Neuronal stem cell (in vitro differentiated cells): ENCODE measurements around the gene DGKB.

Source experiments
- DNase-seq: peaks from one replicate; pipeline ENCODE4 v3.0.0-alpha.2; 2013; ENCODE audit warnings: low spot score
- H2AFZ ChIP-seq: one replicate; pipeline ENCODE4 v1.6.1; 2013; ENCODE audit warnings: mild to moderate bottlenecking, low read length, inconsistent platforms
- H2AK5ac ChIP-seq: 2 replicates; pipeline ENCODE4 v1.6.1; 2013; ENCODE audit warnings: low read depth, mild to moderate bottlenecking, inconsistent platforms, low read length, moderate library complexity, mixed read lengths
- H2BK120ac ChIP-seq: 2 replicates; pipeline ENCODE4 v1.6.1; 2013; ENCODE audit warnings: low read depth, mild to moderate bottlenecking, inconsistent platforms, low read length, moderate library complexity, mixed read lengths
- H2BK12ac ChIP-seq: one replicate; pipeline ENCODE4 v1.6.1; 2013; ENCODE audit warnings: low read length, inconsistent platforms
- H2BK15ac ChIP-seq: 2 replicates; pipeline ENCODE4 v1.6.1; 2013; ENCODE audit warnings: mild to moderate bottlenecking, low read length, inconsistent platforms, mixed read lengths
- H2BK5ac ChIP-seq: one replicate; pipeline ENCODE4 v1.6.1; 2013; ENCODE audit warnings: inconsistent platforms, mild to moderate bottlenecking, low read length, moderate library complexity
- H3K14ac ChIP-seq: one replicate; pipeline ENCODE4 v1.6.1; 2013; ENCODE audit warnings: low read length, inconsistent platforms
- H3K18ac ChIP-seq: 2 replicates; pipeline ENCODE4 v1.6.1; 2013; ENCODE audit warnings: low read length, inconsistent platforms
- H3K23ac ChIP-seq: 2 replicates; pipeline ENCODE4 v1.6.1; 2013; ENCODE audit warnings: low read depth, mild to moderate bottlenecking, mixed read lengths, low read length, inconsistent platforms; ENCODE audit not compliant: poor library complexity
- H3K27ac ChIP-seq: replicated peaks from 3 replicates; pipeline ENCODE4 v1.5.1; 2013; ENCODE audit warnings: low read length, inconsistent platforms
- H3K27me3 ChIP-seq, 3 experiments: 2 replicates each; pipeline ENCODE4 v1.6.1; 2013; ENCODE audit warnings: low read length in 3 of 3, mild to moderate bottlenecking in 2 of 3, inconsistent platforms in 1 of 3, low read depth in 1 of 3, mixed read lengths in 1 of 3, moderate library complexity in 1 of 3; ENCODE audit not compliant: control insufficient read depth in 3 of 3, insufficient read depth in 3 of 3
- H3K36me3 ChIP-seq, 2 donors: replicated peaks in 1 of 2; 2 replicates each; pipeline ENCODE4 v1.6.1; 2013; ENCODE audit warnings: low read length in 2 of 2; ENCODE audit not compliant: control insufficient read depth in 2 of 2, insufficient read depth in 2 of 2
- H3K4ac ChIP-seq: 2 replicates; pipeline ENCODE4 v1.6.1; 2013; ENCODE audit warnings: inconsistent platforms, mild to moderate bottlenecking, low read length, moderate library complexity
- H3K4me1 ChIP-seq, 2 donors: 1 replicate in 1 of 2; 2 replicates in 1 of 2; pipeline ENCODE4 v1.6.1; 2013; ENCODE audit warnings: low read length in 2 of 2, low read depth in 1 of 2; ENCODE audit not compliant: control insufficient read depth in 2 of 2, insufficient read depth in 1 of 2
- H3K4me2 ChIP-seq: one replicate; pipeline ENCODE4 v1.6.1; 2013; ENCODE audit warnings: mild to moderate bottlenecking, low read length, inconsistent platforms; ENCODE audit not compliant: insufficient read depth, poor library complexity, severe bottlenecking
- H3K4me3 ChIP-seq, 2 donors: 2 replicates each; pipeline ENCODE4 v1.5.1; 2013; ENCODE audit warnings: low read length in 2 of 2, mild to moderate bottlenecking in 2 of 2, inconsistent platforms in 1 of 2, moderate library complexity in 1 of 2
- H3K79me1 ChIP-seq: one replicate; pipeline ENCODE4 v1.6.1; 2013; ENCODE audit warnings: low read depth, mild to moderate bottlenecking, inconsistent platforms, low read length, moderate library complexity
- H3K9ac ChIP-seq: one replicate; pipeline ENCODE4 v1.6.1; 2013; ENCODE audit warnings: mild to moderate bottlenecking, low read depth, low read length, inconsistent platforms; ENCODE audit not compliant: poor library complexity
- H3K9me3 ChIP-seq, 2 donors: replicated peaks in 1 of 2; 2 replicates each; pipeline versions ENCODE3 to v1.6.1; 2013; ENCODE audit warnings: low read length in 2 of 2, mild to moderate bottlenecking in 2 of 2, inconsistent platforms in 1 of 2, low read depth in 1 of 2, mixed read lengths in 1 of 2, moderate library complexity in 1 of 2; ENCODE audit not compliant: control insufficient read depth in 2 of 2, insufficient read depth in 1 of 2
- H4K8ac ChIP-seq: one replicate; pipeline ENCODE4 v1.6.1; 2013; ENCODE audit warnings: low read depth, mild to moderate bottlenecking, inconsistent platforms, low read length, moderate library complexity
- H4K91ac ChIP-seq: one replicate; pipeline ENCODE4 v1.6.1; 2013; ENCODE audit warnings: low read length, low read depth, mild to moderate bottlenecking, inconsistent platforms; ENCODE audit not compliant: poor library complexity
- WGBS, 2 donors: extraction: QIAGEN DNeasy Blood & Tissue Kit; methylation state at CpG; one replicate each; pipeline ENCODE4 v1.1.7; 2013; ENCODE audit warnings: missing lambda C conversion rate in 2 of 2, mixed read lengths in 1 of 2; ENCODE audit not compliant: insufficient read length in 2 of 2, insufficient replicate concordance in 1 of 2; ENCODE audit errors: extremely low coverage in 2 of 2; 5-methylcytosine and 5-hydroxymethylcytosine counted together

The DGKB gene

DNA sequence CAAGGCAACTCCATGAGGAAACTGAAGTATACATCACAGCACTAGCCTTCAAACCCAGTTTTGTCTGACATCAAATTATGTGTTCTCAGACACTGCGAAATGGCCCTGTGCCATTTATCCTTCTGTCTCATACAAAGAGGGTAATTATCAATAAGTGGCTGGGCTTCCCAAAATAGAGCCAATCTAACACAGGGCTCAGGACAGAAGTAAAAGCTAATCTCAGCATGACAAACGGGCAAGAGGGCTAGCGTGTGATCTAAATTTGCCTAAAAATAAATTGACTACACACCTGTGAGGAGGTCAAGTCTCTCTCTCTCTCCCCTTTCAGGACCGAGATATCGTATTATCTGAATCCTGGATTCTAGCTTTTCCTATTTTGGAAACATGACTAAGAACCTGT lies 67.2 kb downstream of the DGKB start:
- Histone ChIP-seq H2BK120ac (no peak overlapping the region), H4K8ac (no peak overlapping the region), H3K18ac (no peak overlapping the region), H3K27me3 (no peaks in the 10 kb centered on the region), H4K91ac (no peak overlapping the region), H3K4me2 (no peak overlapping the region), H3K79me1 (no peaks in the 10 kb centered on the region), H3K36me3 (no peaks in the 10 kb centered on the region), H3K4me3 (no peak overlapping the region), H3K4ac (no peak overlapping the region), H3K9ac (no peak overlapping the region), H2BK15ac (no peak overlapping the region), H3K9me3 (no peaks in the 10 kb centered on the region), H2AFZ (no peak overlapping the region), H2AK5ac (no peak overlapping the region), H3K14ac (no peak overlapping the region), H3K23ac (no peak overlapping the region), H2BK5ac (no peak overlapping the region), H3K4me1 (peaks cover 2 to 4% of the 10 kb centered on the region in 2 donors), H2BK12ac (no peak overlapping the region), H3K27ac (no peak overlapping the region)
- WGBS, 2 donors: no CpG with 5 or more reads among the region's 5 CpGs
- DNase-seq: no peak

DNA sequence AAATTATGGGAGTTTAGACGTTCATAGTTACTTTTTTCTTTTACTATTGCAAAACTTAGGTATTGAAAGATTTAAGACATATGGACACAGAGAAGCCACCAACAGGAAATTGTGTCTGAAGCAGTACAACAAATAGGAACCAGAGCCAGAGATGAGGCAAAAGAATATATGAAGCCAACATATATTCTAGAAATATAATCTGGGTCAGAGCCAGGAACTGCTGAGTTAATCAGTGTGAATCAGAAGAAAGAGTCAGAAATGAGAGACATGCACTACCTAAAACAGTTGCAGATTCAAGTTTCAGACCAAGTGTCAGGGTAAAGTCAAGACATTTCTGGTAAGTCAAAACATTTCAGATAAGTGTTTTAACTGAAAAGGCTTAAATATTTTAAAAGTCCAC lies 67.7 kb downstream of the DGKB start:
- Histone ChIP-seq H3K27ac (no peak overlapping the region), H3K18ac (no peak overlapping the region), H3K9ac (no peak overlapping the region), H3K14ac (no peak overlapping the region), H3K79me1 (no peaks in the 10 kb centered on the region), H2BK5ac (no peak overlapping the region), H4K8ac (no peak overlapping the region), H3K9me3 (no peaks in the 10 kb centered on the region), H4K91ac (no peak overlapping the region), H3K4me1 (peaks cover 2 to 4% of the 10 kb centered on the region in 2 donors), H2BK120ac (no peak overlapping the region), H3K27me3 (no peaks in the 10 kb centered on the region), H2AFZ (no peak overlapping the region), H3K4me2 (no peak overlapping the region), H2BK12ac (no peak overlapping the region), H3K4me3 (no peak overlapping the region), H3K4ac (no peak overlapping the region), H3K36me3 (no peaks in the 10 kb centered on the region), H3K23ac (no peak overlapping the region), H2AK5ac (no peak overlapping the region), H2BK15ac (no peak overlapping the region)
- no peak for DNase-seq
- no CpG with 5 or more reads among the region's 1 CpG for WGBS, 2 donors

DNA sequence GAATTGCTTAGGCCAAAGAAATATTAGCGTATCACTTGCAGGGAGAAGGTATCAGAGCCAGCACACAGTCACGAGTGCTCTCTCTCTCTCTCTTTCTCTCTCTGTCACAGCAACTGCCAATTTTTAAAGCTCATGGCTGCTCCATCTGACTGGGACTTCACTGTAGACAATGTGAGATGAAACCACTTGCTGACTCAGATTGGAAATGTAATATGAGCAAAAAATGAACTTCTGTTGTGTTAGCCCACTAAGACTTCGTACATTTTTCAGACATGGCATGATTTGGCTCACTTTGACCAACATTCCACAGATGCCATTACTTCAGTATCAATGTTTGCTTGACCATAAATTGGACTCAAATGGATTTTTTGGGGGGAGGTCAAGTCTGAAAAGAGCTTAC lies 68.1 kb downstream of the DGKB start:
- no peak overlapping the region for H4K91ac ChIP-seq
- H3K4ac ChIP-seq: no peak overlapping the region
- no peak overlapping the region for H3K18ac ChIP-seq
- H3K9me3 ChIP-seq: no peaks in the 10 kb centered on the region
- no peak overlapping the region for H2BK15ac ChIP-seq
- WGBS, 2 donors: no CpG with 5 or more reads among the region's 3 CpGs
- peaks cover 2 to 4% of the 10 kb centered on the region in 2 donors for H3K4me1 ChIP-seq
- no peak overlapping the region for H3K4me3 ChIP-seq
- H3K23ac ChIP-seq: no peak overlapping the region
- H3K27ac ChIP-seq: no peak overlapping the region
- H3K36me3 ChIP-seq: no peaks in the 10 kb centered on the region
- H2BK12ac ChIP-seq: no peak overlapping the region
- no peak overlapping the region for H3K9ac ChIP-seq
- no peak overlapping the region for H2BK5ac ChIP-seq
- no peak overlapping the region for H3K14ac ChIP-seq
- H4K8ac ChIP-seq: no peak overlapping the region
- no peaks in the 10 kb centered on the region for H3K27me3 ChIP-seq
- no peak for DNase-seq
- no peak overlapping the region for H2BK120ac ChIP-seq
- H3K4me2 ChIP-seq: no peak overlapping the region
- no peaks in the 10 kb centered on the region for H3K79me1 ChIP-seq
- no peak overlapping the region for H2AK5ac ChIP-seq
- no peak overlapping the region for H2AFZ ChIP-seq

DNA sequence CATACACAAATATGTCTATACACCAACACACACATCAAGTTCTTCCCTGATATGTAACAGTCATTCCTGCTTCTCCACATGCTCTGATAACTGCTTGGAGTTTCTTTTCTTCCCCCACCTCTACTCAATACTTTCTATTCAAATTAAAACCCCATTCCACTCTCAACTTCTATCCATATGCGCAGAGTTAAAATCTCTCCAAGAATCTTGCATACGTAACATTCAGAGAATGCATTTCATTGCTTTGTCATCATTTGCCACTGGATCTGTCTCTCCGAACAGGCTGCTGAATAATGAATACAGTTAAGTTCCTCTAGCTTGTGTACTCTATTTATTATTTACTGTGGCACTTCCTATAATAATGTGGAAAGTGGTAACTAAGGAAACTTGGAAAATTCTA lies 68.8 kb downstream of the DGKB start:
- Histone ChIP-seq H3K9ac (no peak overlapping the region), H4K91ac (no peak overlapping the region), H3K23ac (no peak overlapping the region), H3K18ac (no peak overlapping the region), H3K27ac (no peak overlapping the region), H3K14ac (no peak overlapping the region), H3K4me1 (peaks cover 2 to 4% of the 10 kb centered on the region in 2 donors), H2BK120ac (no peak overlapping the region), H3K9me3 (no peaks in the 10 kb centered on the region), H2BK5ac (no peak overlapping the region), H3K27me3 (no peaks in the 10 kb centered on the region), H3K4ac (no peak overlapping the region), H2AFZ (no peak overlapping the region), H2AK5ac (no peak overlapping the region), H2BK15ac (no peak overlapping the region), H4K8ac (no peak overlapping the region), H3K4me2 (no peak overlapping the region), H2BK12ac (no peak overlapping the region), H3K79me1 (no peaks in the 10 kb centered on the region), H3K36me3 (no peaks in the 10 kb centered on the region), H3K4me3 (no peak overlapping the region)
- WGBS, 2 donors: 100% methylated on average over 2 of the region's 3 CpGs; no CpG with 5 or more reads in 1 of the 2 donors
- no peak for DNase-seq
